Myocyte (in vitro differentiated cells): ENCODE results near the gene GOLGA8M. TPM values are rescaled to one million over a fixed set of nuclear protein-coding genes. Genes with fewer than 3 reads are reported as not detected.
"Not testable (repeated sequence)": the region's sequence is repeated elsewhere in the genome, so short reads cannot be mapped to it uniquely, and the experiment has no call there.

Experiments used
- DNase-seq: peaks from one replicate; pipeline ENCODE4 v3.0.0-alpha.2; 2012; ENCODE audit warnings: low read depth
- polyA plus RNA-seq: library from polyadenylated mRNA; unstranded; fragments of >200 nt; gene quantifications from one replicate; pipeline ENCODE4 v1.2.1, GENCODE V29; 2012; ENCODE audit warnings: missing spikeins
- total RNA-seq: library from RNA; depleted of rRNA; stranded (reverse); fragments of >200 nt; gene quantifications from 2 replicates; pipeline ENCODE4 v1.2.3, GENCODE V29; 2014

GOLGA8M gene, protein sequence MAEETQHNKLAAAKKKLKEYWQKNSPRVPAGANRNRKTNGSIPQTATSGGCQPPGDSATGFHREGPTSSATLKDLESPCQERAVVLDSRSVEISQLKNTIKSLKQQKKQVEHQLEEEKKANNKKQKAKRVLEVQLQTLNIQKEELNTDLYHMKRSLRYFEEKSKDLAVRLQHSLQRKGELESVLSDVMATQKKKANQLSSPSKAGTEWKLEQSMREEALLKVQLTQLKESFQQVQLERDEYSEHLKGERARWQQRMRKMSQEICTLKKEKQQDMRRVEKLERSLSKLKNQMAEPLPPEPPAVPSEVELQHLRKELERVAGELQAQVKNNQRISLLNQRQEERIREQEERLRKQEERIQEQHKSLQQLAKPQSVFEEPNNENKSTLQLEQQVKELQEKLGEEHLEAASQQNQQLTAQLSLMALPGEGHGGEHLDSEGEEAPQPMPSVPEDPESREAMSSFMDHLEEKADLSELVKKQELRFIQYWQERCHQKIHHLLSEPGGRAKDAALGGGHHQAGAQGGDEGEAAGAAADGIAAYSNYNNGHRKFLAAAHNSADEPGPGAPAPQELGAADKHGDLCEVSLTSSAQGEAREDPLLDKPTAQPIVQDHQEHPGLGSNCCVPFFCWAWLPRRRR
- total RNA-seq = 0.64 TPM in 1 of 2 replicates, not detected in the other
- 1.8 TPM for polyA plus RNA-seq

GRCh38 chr15:28712270-28712669 lies at the start of gene GOLGA8M:
Gene GOLGA8M (minus strand): TSS chr15:28712421. CDS start chr15:28712323, 98 bp downstream.
- DNase-seq = not testable (repeated sequence)

GRCh38 chr15:28742890-28743289 lies 30.7 kb upstream of the GOLGA8M start:
- DNase-seq = not testable (repeated sequence)

- DNase-seq = not testable (repeated sequence)
Observed at GRCh38 chr15:28738590-28739292, 26.5 kb upstream of the GOLGA8M start.

DNA sequence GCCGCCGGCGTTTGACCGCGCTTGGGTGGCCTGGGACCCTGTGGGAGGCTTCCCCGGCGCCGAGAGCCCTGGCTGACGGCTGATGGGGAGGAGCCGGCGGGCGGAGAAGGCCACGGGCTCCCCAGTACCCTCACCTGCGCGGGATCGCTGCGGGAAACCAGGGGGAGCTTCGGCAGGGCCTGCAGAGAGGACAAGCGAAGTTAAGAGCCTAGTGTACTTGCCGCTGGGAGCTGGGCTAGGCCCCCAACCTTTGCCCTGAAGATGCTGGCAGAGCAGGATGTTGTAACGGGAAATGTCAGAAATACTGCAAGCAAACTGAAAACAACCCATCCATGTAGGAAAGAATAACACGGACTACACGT lies 26.0 kb upstream of the GOLGA8M start:
- DNase-seq = not testable (repeated sequence)

DNA sequence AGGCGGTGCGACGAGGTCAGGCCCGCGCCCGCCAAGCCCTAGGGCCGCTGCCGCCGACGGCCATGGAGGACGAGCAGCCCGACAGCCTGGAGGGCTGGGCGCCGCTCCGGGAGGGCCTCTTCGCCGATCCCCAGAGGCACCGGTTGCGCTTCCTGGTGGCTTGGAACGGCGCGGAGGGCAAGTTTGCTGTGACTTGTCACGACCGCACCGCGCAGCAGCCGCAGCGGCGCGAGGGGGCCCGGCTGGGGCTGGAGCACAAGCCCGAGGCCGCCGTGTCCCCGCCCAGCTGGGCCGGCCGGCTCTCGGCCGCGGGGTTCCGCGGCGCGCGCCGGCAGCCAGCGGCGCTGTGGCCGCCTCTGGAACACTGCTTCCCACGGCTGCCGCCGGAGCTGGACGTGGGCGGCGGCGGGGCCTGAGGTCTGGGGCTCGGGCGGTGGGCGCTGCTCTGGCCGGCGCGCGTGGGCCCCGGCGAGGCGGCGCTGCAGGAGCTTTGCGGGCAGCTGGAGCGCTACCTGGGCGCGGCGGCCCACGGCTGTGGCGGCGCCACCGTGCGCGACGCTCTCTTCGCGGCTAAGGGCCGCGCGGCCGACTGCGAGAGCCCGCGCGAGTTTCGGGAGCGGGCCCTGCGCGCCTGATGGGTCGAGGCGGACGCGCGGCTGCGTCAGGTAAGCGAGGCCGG lies 25.4 kb upstream of the GOLGA8M start:
- DNase-seq = peak; percentile 5

DNA sequence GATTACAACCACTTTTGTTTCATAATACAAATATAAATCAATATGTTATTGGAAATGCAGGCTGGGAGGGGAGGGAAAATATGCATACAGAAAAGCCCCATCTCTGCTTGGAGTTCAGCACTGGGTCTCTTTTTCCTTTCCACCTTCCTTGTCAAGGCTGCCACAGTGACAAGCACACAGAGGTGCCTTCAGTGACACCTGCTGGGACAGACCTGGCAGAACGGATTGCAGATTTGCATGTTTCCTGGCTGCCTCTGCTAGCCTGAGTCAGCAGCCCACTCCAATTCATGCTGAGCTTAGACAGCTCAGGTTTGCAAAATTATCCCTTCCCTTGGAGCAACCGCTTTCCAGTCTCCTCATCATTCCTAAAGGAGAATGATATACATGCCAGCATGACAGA lies 15.8 kb upstream of the GOLGA8M start:
- DNase-seq = not testable (repeated sequence)

DNA sequence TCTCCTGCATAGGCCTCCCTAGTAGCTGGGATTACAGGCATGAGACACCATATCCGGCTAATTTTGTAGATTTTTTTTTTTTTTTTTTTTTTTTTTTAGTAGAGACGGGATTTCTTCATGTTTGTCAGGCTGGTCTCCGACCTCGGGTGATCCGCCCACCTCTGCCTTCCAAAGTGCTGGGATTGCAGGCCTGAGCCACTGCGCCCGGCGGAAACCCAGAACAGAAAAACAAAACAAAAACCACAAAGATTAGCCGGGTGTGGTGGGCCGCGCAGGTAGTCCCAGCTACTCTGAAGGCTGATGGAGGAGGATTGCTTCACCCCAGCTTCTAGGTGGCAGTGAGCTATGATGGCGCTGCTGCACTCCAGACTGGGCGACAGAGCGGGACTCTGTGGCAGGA lies 14.8 kb upstream of the GOLGA8M start:
- DNase-seq = not testable (repeated sequence)

DNA sequence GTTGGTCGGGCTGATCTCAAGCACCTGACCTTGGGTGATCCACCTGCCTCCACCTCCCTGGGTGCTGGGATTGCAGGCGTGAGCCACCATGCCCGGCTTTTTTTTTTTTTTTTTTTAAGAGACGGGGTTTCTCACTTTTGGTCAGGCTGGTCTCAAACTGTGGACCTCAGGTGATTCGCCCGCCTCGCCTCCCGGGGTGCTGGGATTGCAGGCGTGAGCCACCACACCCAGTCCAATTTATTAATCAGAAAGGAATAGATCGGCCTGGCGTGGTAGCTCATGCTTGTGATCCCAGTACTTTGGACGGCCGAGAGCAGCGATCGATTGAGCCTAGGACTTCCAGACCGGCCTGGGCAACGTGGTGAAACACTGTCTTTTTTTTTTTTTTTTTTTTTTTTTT lies 13.9 kb upstream of the GOLGA8M start:
- no peak for DNase-seq

GRCh38 chr15:28725556-28725955 lies 13.3 kb upstream of the GOLGA8M start:
- no peak for DNase-seq

DNA sequence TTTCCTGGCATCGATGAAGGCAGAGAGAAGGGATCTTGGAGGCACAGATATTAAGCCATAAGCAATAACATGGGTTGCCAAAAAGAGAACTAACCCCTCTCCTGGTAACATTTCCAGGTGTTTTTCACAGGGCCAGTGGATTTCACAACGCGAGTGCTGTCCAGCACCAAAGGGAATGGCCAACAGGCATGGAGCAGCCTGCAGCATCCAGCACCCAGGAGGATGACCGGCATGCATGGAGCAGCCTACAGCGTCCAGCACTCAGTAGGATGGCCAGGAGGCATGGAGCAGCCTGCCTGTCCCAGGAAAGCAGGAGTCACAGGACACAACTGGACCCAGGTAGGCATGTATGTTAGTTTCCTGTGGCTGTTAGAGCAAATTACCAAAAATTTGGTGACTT lies 11.8 kb upstream of the GOLGA8M start:
- not testable (repeated sequence) for DNase-seq

DNA sequence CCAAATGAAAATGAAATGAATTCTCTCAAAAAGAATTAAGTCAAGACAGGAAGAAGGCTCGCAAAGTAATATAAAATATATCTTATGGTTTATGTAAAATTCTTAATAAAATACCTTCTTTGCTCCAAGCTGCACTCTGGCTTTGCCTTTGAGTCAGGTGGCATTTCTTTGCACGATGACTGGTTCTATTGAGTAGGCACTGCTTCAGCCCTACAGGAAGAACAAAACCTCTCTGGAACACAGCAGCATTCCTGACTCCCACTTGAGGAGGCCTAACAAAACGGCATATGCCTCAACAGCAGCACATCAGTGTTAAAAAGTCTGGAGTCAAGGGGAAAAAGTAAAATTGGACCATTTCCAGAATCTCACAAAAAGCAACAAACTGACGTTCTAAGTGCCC lies 7.4 kb upstream of the GOLGA8M start:
- DNase-seq = not testable (repeated sequence)

GRCh38 chr15:28718576-28718975 lies 6.4 kb upstream of the GOLGA8M start:
- not testable (repeated sequence) for DNase-seq

DNA sequence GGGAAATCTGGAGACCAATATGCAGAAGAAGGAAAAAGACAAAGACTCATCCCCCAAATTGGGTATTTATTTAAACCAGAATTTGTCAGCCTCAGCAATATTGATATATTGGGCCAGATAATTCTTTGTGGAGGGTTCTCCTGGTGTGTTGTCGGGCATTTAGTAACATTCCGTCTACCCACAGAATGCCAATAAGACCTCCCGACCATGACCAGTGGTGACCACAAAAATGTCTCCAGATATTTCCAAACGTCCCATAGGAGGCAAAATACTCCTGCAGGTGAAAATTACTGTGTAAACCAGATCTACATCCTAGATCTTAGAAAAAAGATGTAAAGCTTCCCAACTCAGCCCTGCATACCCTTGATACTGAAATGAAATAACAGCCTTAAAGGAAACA lies 2.0 kb upstream of the GOLGA8M start:
- DNase-seq = peak; percentile 7

GRCh38 chr15:28703927-28704326 lies 8.3 kb downstream of the GOLGA8M start:
- DNase-seq = not testable (repeated sequence)

- DNase-seq = not testable (repeated sequence)
Observed at GRCh38 chr15:28702427-28702826, 9.8 kb downstream of the GOLGA8M start.

GRCh38 chr15:28694006-28694751 lies 18.0 kb downstream of the GOLGA8M start:
- DNase-seq = not testable (repeated sequence)

DNA sequence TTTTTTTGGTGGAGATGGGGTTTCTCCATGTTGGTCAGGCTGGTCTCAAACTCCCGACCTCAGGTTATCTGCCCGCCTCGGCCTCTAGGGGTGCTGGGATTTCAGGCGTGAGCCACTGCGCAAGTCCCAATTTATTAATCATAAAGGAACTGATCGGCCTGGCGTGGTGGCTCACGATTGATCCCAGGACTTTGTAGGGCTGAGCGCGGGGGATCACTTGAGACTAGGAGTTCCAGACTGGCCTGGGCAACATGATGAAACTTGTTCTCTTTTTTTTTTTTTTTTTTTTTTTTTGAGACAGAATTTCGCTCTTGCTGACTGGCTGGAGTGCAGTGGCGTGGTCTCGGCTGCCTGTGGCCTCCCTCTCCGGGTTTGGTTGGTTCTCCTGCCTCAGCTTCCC lies 19.2 kb downstream of the GOLGA8M start:
- not testable (repeated sequence) for DNase-seq

DNA sequence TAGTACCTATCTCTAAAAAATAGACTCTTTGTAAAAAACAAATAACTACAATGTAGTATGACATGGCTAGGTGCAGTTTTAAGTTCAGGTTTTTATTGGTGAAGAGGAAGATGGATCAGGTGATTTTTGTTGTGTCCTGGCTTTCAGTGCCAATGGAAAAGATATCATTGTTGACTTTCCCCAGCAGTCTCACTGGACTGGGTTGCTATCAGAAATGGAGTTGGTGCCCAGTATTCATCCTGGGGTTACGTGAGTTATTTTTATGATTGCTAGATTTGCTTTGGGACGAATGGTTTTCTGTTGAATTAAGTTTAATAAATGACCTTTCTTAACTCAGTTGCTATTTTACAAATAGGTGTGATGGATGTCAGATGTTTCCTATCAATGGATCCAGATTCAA lies 38.7 kb downstream of the GOLGA8M start:
- not testable (repeated sequence) for DNase-seq

GRCh38 chr15:28672122-28672521 lies 40.1 kb downstream of the GOLGA8M start:
- DNase-seq = not testable (repeated sequence)

DNA sequence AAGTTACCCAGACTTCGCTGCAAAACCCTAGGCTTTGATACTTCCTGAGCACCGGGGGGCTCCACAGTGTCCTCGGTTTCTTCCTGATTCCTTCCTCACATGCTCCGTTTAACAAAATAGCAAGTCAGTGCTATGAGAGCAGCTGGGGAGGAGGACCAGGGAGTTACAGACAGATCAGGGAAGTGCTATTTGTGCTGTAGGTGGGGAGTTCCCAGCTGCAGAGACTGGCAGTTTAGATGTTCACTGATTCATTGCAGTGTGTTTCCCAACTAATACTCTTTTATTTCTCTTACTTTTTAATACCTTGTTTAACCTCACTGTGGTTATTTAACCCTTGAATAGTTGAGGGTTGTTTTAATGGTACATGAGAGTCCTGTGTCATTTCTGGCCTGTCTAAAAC lies 45.8 kb downstream of the GOLGA8M start:
- not testable (repeated sequence) for DNase-seq

- not testable (repeated sequence) for DNase-seq
Observed at GRCh38 chr15:28664575-28664974, 47.6 kb downstream of the GOLGA8M start.
